ENCODE results near the gene PAX5.
A peak's percentile ranks its signal among the peaks of the same experiment; 100 is the strongest.

The PAX5 gene

GRCh38 chr9:37011530-37011929 lies 22.5 kb downstream of the PAX5 start:
- DNase-seq: no peak

- no peak for DNase-seq
These were observed 23.1 kb downstream of the PAX5 start for GRCh38 chr9:37010976-37011375.

DNA sequence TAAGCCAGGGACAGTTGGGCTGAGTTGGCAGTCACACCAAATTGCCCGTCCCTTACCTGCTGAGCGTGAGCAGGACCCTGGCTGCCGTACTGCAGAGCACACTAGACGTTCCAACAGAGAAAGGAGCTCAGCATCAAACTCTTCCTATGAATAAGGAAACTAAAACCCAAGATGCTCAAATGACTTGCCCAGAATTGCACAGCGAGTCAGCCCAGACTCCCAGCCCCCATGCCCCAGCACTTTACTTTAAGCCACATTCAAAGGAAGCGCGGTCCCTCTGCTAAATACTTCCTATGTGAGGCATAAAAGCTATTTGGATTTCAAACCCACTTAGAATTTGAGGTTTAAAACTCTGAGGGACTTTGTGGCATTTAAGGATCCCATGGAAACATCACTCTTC lies 23.9 kb downstream of the PAX5 start:
- no peak for DNase-seq

GRCh38 chr9:37007295-37007694 lies 26.8 kb downstream of the PAX5 start:
- no peak for DNase-seq

DNA sequence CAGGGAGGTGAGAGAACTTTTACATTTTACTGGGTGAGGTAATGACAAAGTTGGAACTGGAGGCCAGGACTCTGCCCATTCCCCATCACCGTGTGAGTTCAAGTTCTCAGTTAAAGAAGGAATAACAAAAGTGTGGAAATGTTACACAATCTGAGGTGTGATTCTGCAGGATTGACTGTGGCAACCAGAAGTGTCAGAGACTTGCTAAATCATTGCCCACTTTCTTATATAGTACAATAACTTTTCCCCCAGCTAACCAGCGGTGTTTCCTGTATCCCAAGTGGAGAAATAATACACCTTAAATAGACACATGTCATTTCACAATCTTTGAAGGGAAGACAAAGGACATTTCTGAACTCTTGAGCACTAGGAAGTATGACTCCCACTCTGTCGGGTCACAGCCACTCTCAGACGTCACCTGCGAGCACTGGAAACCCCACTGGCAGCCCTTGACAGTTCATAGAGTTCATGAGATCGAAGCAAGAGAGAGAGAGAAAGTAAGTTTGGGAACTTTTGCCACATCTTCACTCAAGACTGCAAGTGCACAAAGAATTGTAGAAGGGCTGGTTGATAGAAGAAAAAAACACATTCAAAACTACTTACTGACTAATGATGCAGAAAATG lies 28.4 kb downstream of the PAX5 start:
- DNase-seq: no peak

DNA sequence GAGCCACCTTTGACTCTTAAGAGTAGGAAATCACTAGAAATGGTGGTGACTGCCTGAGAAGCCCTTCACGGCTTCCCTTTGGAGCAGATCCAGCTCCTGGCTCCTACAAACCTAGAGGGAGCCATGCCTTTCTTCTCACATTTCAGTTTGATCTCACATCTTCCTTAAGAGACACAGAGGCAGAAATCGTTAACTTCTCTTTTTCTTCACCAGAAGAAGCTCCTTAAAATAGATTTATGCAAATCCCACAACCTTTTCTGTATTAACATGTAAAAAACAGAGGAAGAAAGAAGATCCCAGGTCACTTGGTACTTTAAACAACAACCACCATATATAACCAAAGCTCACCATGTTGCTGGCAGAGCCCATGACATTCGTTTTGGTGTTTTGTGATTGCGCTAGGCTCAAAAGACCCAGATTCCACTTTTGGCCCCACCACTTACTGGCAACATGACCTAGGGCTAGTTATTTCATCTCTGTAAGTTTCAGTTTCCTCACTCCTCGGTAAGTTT lies 29.6 kb downstream of the PAX5 start:
- DNase-seq: no peak

GRCh38 chr9:37002413-37003217 lies 31.5 kb downstream of the PAX5 start:
- DNase-seq: no peak

DNA sequence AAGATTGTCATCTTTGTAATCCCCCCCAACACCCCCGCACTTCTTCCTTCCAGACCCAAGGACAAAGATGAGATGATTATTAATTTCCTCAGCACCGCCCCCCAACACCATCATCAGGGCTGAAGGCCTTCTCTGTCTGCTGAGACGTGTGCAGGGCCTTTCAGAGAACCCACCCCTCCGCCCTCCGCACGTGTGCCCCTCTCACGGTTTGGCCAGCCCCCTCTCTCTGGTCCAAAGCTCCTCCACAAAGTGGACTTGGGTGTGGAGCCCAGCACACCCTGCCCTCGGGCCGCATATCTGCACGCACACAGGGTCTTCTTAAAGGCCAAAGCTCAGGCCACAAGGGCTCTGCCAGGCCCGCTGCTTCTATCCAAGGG lies 32.0 kb downstream of the PAX5 start:
- no peak for DNase-seq

GRCh38 chr9:37001459-37001858 lies 32.6 kb downstream of the PAX5 start:
- no peak for DNase-seq

DNA sequence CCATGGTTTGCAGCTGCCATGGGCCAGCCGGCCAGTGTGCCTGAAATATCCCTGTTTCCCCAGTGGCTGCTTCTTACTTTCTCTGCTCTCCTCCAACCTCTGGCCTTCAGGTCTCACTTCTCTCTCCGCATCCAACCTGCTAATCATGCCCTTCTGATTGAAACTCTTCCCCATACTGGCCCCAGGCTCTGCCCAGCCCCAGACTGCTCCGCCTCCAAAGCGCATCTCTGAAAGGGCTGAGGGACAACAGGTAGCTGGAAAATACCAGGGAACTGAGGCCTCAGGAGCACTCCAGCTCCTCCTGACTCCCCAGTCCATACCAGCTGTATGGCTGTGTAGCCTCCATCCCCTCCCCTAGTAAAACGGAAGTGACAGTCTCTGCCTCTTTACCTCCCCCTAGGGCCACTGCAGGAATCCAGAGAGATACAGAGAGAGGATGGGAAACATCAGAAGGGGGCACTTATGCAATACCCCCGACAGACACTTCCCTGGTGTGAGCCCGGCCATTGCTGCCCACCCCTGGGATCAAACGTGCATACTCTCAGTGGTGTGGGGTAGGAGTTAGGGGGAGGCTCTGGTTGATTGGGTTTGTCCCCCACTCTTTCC lies 34.2 kb downstream of the PAX5 start:
- no peak for DNase-seq

DNA sequence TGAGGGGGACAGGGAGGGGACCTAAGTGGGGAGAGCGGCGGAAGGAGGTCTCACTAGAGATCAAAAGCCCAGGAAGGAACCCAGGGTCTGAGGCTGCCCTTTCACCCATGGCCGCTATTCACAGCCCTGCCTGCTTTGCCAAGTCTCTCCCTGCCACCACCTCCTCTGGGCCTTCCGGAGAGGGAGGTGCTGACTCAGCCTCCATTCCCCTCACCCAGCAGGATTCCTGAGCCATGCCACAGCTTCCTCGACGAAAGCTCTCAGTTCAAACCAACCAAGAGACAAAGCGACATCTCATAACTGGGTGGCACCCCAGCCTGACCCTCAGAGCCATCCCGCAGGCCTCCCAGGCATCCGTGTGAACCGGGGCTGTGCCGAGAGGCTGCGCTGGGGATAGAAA lies 36.7 kb downstream of the PAX5 start:
- no peak for DNase-seq

GRCh38 chr9:36996706-36997086 lies 37.4 kb downstream of the PAX5 start:
- no peak for DNase-seq

DNA sequence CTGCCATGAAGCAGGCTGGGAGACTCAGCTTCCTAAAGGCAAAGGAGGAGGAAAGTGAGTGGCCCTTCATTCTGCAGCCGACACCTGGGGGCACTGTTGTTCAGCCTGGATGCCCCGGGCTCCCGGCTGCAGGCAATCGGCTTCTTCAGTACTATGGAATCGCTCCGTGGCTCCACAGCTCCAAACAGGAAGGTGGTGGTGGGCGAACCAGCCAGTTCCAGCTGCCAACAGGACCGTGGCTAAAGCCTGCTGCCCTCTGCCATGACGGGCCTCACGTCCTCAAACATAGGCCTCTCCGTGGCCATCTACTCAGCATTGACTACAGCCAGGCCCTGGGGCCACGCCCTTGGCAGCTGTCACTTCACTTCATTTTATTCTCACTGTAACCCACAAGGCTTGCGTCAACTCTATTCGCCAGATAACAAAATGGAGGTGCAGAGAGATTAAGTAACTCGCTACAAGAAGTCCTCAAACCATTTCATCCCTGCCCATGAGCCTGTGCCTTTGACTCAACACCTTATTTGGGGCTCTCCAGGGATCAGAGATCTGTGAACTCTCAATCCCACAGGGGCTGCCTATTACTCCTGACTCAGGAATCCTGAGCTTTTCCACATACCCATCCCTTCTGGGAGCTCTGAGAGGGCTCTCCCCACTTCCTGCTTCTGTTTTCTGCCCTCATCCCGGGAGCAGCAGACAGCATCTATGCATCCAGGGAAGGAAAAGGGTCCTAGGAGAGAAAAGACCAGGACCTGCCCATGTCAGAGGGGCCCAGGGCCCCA lies 38.0 kb downstream of the PAX5 start:
- peak; percentile 45 for DNase-seq

- no peak for DNase-seq
These were observed 39.9 kb downstream of the PAX5 start for GRCh38 chr9:36993933-36994764.

GRCh38 chr9:36992501-36993316 lies 41.4 kb downstream of the PAX5 start:
- DNase-seq: no peak

DNA sequence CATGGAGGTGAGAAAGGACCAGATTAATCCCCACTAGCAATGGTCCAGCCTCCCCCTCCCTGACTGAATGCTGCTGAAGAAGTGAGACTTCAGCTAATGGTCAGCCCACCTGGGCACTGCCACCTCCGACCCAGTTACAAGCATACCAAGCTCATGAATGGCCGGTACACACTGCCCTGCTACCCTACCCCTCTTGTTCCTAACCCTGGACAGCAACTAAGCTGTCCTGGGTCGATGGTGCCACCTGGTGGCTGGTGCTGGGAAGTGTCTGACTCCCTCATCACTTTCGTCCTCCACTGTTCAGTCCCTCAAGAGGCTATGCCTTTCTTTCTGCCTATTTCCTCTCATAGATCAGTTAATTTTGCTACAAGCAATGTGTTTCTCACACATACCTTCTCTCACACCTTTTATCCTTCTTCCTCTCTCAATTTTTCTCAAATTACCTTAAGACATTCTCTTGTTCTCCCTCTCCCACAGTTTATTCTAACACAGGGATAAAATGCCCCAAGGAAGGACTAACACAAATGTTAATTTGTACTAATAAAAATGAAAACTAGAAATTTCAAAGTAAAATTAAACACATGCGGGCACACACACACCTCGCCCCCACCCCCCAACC lies 42.4 kb downstream of the PAX5 start:
- DNase-seq: peak; percentile 8

GRCh38 chr9:36988848-36989247 lies 45.2 kb downstream of the PAX5 start:
- no peak for DNase-seq

- no peak for DNase-seq
These were observed 46.2 kb downstream of the PAX5 start for GRCh38 chr9:36987891-36988290.

DNA sequence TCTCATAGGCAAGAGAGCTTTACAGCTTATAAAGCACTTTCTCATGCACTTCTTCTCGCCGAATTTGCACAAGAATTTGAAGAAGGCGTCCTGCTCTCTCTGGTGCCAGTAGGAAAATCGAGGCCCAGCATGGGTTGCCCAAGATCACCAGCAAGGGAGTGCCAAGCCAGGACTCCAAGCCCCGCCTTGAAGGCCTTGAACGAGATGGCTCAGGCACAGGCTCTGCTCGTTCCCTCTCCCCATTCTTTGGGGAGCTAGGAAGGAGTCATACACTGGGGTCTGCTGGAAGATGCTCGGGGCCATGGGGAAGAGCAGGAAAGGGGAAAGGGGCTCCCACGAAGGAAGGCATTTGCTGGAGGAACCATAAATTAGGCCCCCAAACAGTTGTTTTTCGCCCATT lies 46.7 kb downstream of the PAX5 start:
- no peak for DNase-seq

DNA sequence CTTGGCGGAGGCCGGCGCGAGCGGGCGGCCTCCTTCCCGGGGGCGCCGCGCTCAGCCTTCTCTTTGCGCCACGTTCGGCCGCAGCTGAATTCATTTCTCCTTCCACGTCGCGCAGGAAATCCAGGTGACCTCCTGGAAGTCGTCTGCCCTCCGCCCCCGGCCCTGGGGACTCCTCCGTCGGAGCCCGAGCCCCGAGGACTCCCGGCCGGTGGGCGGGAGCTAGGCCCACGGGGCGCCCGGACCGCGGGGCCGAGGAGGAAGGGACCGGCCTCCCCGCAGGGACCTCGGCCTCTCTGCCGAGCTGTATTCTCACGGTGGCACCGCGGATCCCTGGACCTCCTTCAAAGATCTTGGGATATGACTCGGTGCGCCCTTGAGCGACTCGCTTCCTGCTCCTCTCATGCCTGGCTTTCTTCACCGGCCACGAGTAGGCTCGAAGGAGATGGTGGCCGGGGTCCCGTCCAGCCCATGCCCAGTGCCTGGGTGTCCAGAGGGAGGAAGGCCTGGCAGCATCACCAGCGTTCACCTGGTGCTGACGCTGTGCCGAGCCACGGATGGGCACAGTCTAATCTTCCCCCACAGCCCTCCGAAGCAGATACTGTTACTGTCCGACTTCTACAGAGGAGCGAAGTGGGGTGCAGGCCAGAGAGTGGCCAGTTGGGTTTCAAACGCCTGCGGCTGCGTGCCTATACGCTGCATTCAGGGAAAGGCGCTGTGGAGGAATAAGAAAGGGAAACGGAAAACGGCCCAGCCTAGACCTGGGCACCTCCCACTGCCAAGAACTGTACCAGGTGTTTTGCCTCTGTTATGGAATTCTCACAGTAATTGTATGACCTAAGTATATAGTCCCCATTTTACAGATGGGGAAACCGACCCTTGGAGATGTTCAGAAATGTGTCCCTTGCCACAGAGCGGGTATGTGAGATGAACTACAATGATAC lies 47.3 kb downstream of the PAX5 start:
- no peak for DNase-seq
